IMR-90 (cell line): ENCODE data around the gene ELL2. TPM values are rescaled to one million over a fixed set of nuclear protein-coding genes. Genes with fewer than 3 reads are reported as not detected.

ENCODE experiments used
- ATAC-seq: fragments of 200-7000 bp; cut with Tn5 transposase; 2 replicates; pipeline ENCODE4 v1.9.1; 2020; ENCODE audit warnings: low read depth, mild to moderate bottlenecking, moderate library complexity
- BruUV-seq: library from RNA; stranded (reverse); fragments of 400-500 nt; replicated peaks from 2 replicates; lab custom pipeline; 2021; lab: Mats Ljungman, UMichigan
- CTCF ChIA-PET: fragments of 300-600 bp; formaldehyde crosslinking; extraction: SDS; loops from one replicate; lab custom pipeline; 2021; ENCODE audit warnings: antibody characterized with exemption; lab: Yijun Ruan, JAX
- POLR2A ChIA-PET: fragments of 300-600 bp; sonication (Branson Sonifier 250); formaldehyde crosslinking; loops from one replicate; lab custom pipeline; 2022; ENCODE audit warnings: antibody characterized with exemption; ENCODE audit not compliant: unreplicated experiment; lab: Charles Lee
- DNase-seq: peaks from one replicate; pipeline ENCODE4 v3.0.0; 2013
- H2AFZ ChIP-seq: replicated peaks from 2 replicates; pipeline ENCODE3; 2013; ENCODE audit warnings: low read length, mild to moderate bottlenecking; ENCODE audit not compliant: poor library complexity
- H2AK5ac ChIP-seq: 2 replicates; pipeline ENCODE4 v1.6.1; 2013; ENCODE audit warnings: low read depth, low read length, inconsistent platforms
- H2AK9ac ChIP-seq: replicated peaks from 2 replicates; pipeline ENCODE3; 2013; ENCODE audit warnings: mild to moderate bottlenecking, low read depth, low read length, moderate library complexity; ENCODE audit not compliant: poor library complexity
- H2BK120ac ChIP-seq: 2 replicates; pipeline ENCODE4 v1.6.1; 2013; ENCODE audit warnings: low read depth, low read length, inconsistent platforms
- H2BK15ac ChIP-seq: 3 replicates; pipeline ENCODE4 v1.6.1; 2013; ENCODE audit warnings: low read depth, low read length, inconsistent platforms
- H2BK20ac ChIP-seq: 2 replicates; pipeline ENCODE4 v1.6.1; 2013; ENCODE audit warnings: low read depth, mild to moderate bottlenecking, inconsistent platforms, low read length, moderate library complexity
- H2BK5ac ChIP-seq: 2 replicates; pipeline ENCODE4 v1.6.1; 2013; ENCODE audit warnings: mild to moderate bottlenecking, low read depth, low read length, inconsistent platforms; ENCODE audit not compliant: poor library complexity, severe bottlenecking
- H3K14ac ChIP-seq: replicated peaks from 2 replicates; pipeline ENCODE4 v1.6.1; 2013; ENCODE audit warnings: low read depth, low read length, inconsistent platforms
- H3K18ac ChIP-seq: 2 replicates; pipeline ENCODE4 v1.6.1; 2013; ENCODE audit warnings: low read depth, low read length, control low read depth
- H3K23ac ChIP-seq: 2 replicates; pipeline ENCODE4 v1.6.1; 2013; ENCODE audit warnings: low read depth, low read length, inconsistent platforms
- H3K27ac ChIP-seq: 2 replicates; pipeline ENCODE4 v1.5.1; 2013; ENCODE audit warnings: mild to moderate bottlenecking, control low read depth, low read length; ENCODE audit not compliant: insufficient read depth
- H3K27me3 ChIP-seq: 2 replicates; pipeline ENCODE4 v1.6.1; 2013; ENCODE audit warnings: low read length; ENCODE audit not compliant: control insufficient read depth, insufficient read depth
- H3K36me3 ChIP-seq: 2 replicates; pipeline ENCODE4 v1.6.1; 2013; ENCODE audit warnings: low read length, mixed read lengths; ENCODE audit not compliant: control insufficient read depth, insufficient read depth
- H3K4ac ChIP-seq: 2 replicates; pipeline ENCODE4 v1.6.1; 2013; ENCODE audit warnings: low read depth, low read length, inconsistent platforms
- H3K4me1 ChIP-seq: 2 replicates; pipeline ENCODE4 v1.6.1; 2013; ENCODE audit warnings: low read length, mixed read lengths; ENCODE audit not compliant: control insufficient read depth, insufficient read depth
- H3K4me2 ChIP-seq: 2 replicates; pipeline ENCODE4 v1.6.1; 2013; ENCODE audit warnings: low read depth, mild to moderate bottlenecking, control low read depth, low read length, moderate library complexity
- H3K4me3 ChIP-seq: 2 replicates; pipeline ENCODE4 v1.5.1; 2013; ENCODE audit warnings: low read depth, mild to moderate bottlenecking, control low read depth, low read length, moderate library complexity; ENCODE audit not compliant: insufficient read depth
- H3K56ac ChIP-seq: 2 replicates; pipeline ENCODE4 v1.6.1; 2013; ENCODE audit warnings: low read length, inconsistent platforms; ENCODE audit not compliant: insufficient read depth; ENCODE audit errors: extremely low read depth
- H3K79me1 ChIP-seq, 2 experiments: 2 replicates each; pipeline ENCODE4 v1.6.1; 2013; ENCODE audit warnings: low read length in 2 of 2, inconsistent platforms in 1 of 2, low read depth in 1 of 2
- H3K9ac ChIP-seq: 2 replicates; pipeline ENCODE4 v1.6.1; 2013; ENCODE audit warnings: low read depth, low read length, control low read depth
- H3K9me1 ChIP-seq: 2 replicates; pipeline ENCODE4 v1.6.1; 2013; ENCODE audit warnings: low read length, inconsistent platforms; ENCODE audit not compliant: insufficient read depth
- H3K9me3 ChIP-seq: 2 replicates; pipeline ENCODE4 v1.6.1; 2013; ENCODE audit warnings: low read length; ENCODE audit not compliant: control insufficient read depth, insufficient read depth
- H4K20me1 ChIP-seq: 2 replicates; pipeline ENCODE4 v1.6.1; 2013; ENCODE audit warnings: low read length, inconsistent platforms; ENCODE audit not compliant: insufficient read depth
- H4K5ac ChIP-seq: 2 replicates; pipeline ENCODE4 v1.6.1; 2013; ENCODE audit warnings: mild to moderate bottlenecking, low read depth, low read length, control low read depth
- H4K8ac ChIP-seq, 2 experiments: 2 replicates each; pipeline ENCODE4 v1.6.1; 2013; ENCODE audit warnings: low read depth in 2 of 2, low read length in 2 of 2, control low read depth in 1 of 2, inconsistent platforms in 1 of 2
- H4K91ac ChIP-seq: 2 replicates; pipeline ENCODE4 v1.6.1; 2013; ENCODE audit warnings: low read depth, low read length, inconsistent platforms; ENCODE audit not compliant: insufficient read depth
- CEBPB ChIP-seq: IDR thresholded peaks from 2 replicates; pipeline ENCODE4 v1.6.1; 2012; ENCODE audit warnings: low read depth, low read length, improper control_type of control experiment
- SMC3 ChIP-seq: fragments of 150-350 bp; IDR thresholded peaks from 2 replicates; pipeline ENCODE4 v1.6.1; 2016; ENCODE audit warnings: low read depth, mild to moderate bottlenecking, antibody characterized with exemption, low read length, moderate library complexity
- WGBS, 2 experiments: methylation state at CpG; one replicate each; pipeline versions ENCODE4 v1.1.5 to v1.1.7; 2013; ENCODE audit warnings: missing lambda C conversion rate in 2 of 2; ENCODE audit not compliant: insufficient read length in 1 of 2; ENCODE audit errors: extremely low coverage in 2 of 2; 5-methylcytosine and 5-hydroxymethylcytosine counted together
- dilution Hi-C: fragments of 300-500 bp; cut with HindIII; formaldehyde crosslinking; loops from one replicate; pipeline ENCODE4 v1.14.3; 2018; ENCODE audit warnings: low sequenced_read_pairs; ENCODE audit not compliant: unreplicated experiment
- in situ Hi-C: fragments of 300-500 bp; cut with MboI; formaldehyde crosslinking; loops from 3 replicates; pipeline ENCODE4 v1.14.3; 2019; ENCODE audit warnings: low sequenced_read_pairs, inconsistent platforms, mixed read lengths
- intact Hi-C: fragments of 100-400 bp; cut with micrococcal nuclease; formaldehyde crosslinking; loops from 2 replicates; pipeline ENCODE4 v1.10.0; 2022
- polyA plus RNA-seq, 3 experiments: library from polyadenylated mRNA; depleted of rRNA; stranded (reverse); fragments of >200 nt; gene quantifications; 2 replicates each; pipeline ENCODE4 v1.2.3, GENCODE V29; 2012; ENCODE audit warnings: low replicate concordance in 1 of 3
- total RNA-seq: library from RNA; depleted of rRNA; stranded (reverse); fragments of >200 nt; gene quantifications from 2 replicates; pipeline ENCODE4 v1.2.3, GENCODE V29; 2012

The ELL2 gene
- total and polyA plus RNA-seq, 2 of the 4 experiments (the other 2 are of a cell fraction) = 61.4 to 92.5 TPM

- Histone ChIP-seq H3K14ac (peak overlapping the region; percentile 96), H3K4me3 (no peak overlapping the region), H3K79me1 (peaks cover 4 to 48% of the 10 kb centered on the region in 2 experiments; a peak in 3 of 4 replicates), H3K36me3 (no peaks in the 10 kb centered on the region), H2BK120ac (peak overlapping the region; percentile 96), H2AFZ (peak overlapping the region; percentile 7), H4K8ac (peak overlapping the region; percentile 76 to 96), H3K18ac (peak overlapping the region; percentile 98), H3K4me1 (peaks cover 36% of the 10 kb centered on the region), H3K4ac (peak overlapping the region; percentile 95), H4K91ac (peak overlapping the region; percentile 97), H4K5ac (peak overlapping the region; percentile 96), H3K9me3 (no peaks in the 10 kb centered on the region), H2AK9ac (no peak overlapping the region), H3K23ac (peak overlapping the region; percentile 96; the same call in 1 of the 2 replicates), H3K27me3 (no peaks in the 10 kb centered on the region), H2BK15ac (peak overlapping the region; percentile 88), H3K56ac (peak overlapping the region; percentile 63), H2AK5ac (peak overlapping the region; percentile 99), H3K9ac (peak overlapping the region; percentile 67), H3K9me1 (peaks cover 24% of the 10 kb centered on the region), H3K27ac (peak overlapping the region; percentile 94), H2BK20ac (peak overlapping the region; percentile 99), H3K4me2 (peak overlapping the region; percentile 69), H2BK5ac (peak overlapping the region; percentile 98), H4K20me1 (no peaks in the 10 kb centered on the region)
- in situ Hi-C loops = no loop called here
- CTCF ChIA-PET = no interaction called here
- DNase-seq (peak; percentile 62), ATAC-seq (peak; percentile 1; the same call in 1 of the 2 replicates)
- POLR2A ChIA-PET = no interaction called here
- no TSS peak for BruUV-seq
- intact Hi-C loops = loop anchor here (5.0 kb wide), 1 partner anchor 204 kb away; no protein-coding TSS in a partner anchor
- dilution Hi-C loops = no loop called here
- WGBS, 2 experiments = 69% methylated on average over 3 of the region's 4 CpGs; no CpG with 5 or more reads in 1 of the 2 experiments
- TF ChIP-seq CEBPB (peak; percentile 75), SMC3 (no peak)
Measured at GRCh38 chr5:95863383-95863757, 98.3 kb downstream of the ELL2 start.
